ENCODE measurements around the gene TEX51.

Gene TEX51

DNA sequence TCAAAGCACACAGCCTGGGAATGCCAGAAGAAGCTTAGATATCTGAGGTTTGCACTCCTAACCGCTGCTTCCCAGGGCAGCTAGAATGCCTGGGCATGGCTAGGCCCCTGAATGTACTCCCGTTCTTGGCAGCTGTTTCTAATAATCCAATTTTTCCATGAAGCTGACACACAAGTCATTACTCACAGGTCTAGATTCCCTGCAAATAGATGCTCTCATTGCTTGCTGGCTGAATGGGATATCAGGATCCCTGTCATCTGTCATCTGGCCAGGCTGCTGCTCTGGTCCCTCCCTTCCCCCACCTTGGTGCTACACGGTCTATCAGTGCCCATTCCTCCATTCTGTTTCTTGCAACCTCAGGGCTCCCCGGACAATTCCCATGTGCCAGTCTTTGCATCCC is 40.7 kb upstream of the TEX51 start:
- Histone ChIP-seq H3K27me3 (ENCODE audit: control insufficient read depth, insufficient read depth, low read length) (no peaks in the 10 kb centered on the region), H3K27ac (no peak overlapping the region), H3K4me1 (no peaks in the 10 kb centered on the region), H3K4me3 (ENCODE audit: low read depth, low read length) (no peak overlapping the region), H3K9ac (no peak overlapping the region), H3K4me2 (ENCODE audit: low read length) (no peak overlapping the region), H3K79me2 (no peaks in the 10 kb centered on the region), H3K36me3 (ENCODE audit: control insufficient read depth, insufficient read depth, low read length) (no peaks in the 10 kb centered on the region), H2AFZ (no peak overlapping the region), H3K9me3 (ENCODE audit: control insufficient read depth, low read length) (no peaks in the 10 kb centered on the region)
- TF ChIP-seq, protein P1, sequence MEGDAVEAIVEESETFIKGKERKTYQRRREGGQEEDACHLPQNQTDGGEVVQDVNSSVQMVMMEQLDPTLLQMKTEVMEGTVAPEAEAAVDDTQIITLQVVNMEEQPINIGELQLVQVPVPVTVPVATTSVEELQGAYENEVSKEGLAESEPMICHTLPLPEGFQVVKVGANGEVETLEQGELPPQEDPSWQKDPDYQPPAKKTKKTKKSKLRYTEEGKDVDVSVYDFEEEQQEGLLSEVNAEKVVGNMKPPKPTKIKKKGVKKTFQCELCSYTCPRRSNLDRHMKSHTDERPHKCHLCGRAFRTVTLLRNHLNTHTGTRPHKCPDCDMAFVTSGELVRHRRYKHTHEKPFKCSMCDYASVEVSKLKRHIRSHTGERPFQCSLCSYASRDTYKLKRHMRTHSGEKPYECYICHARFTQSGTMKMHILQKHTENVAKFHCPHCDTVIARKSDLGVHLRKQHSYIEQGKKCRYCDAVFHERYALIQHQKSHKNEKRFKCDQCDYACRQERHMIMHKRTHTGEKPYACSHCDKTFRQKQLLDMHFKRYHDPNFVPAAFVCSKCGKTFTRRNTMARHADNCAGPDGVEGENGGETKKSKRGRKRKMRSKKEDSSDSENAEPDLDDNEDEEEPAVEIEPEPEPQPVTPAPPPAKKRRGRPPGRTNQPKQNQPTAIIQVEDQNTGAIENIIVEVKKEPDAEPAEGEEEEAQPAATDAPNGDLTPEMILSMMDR (IDR thresholded peaks at IDR 0.05) = no peak

DNA sequence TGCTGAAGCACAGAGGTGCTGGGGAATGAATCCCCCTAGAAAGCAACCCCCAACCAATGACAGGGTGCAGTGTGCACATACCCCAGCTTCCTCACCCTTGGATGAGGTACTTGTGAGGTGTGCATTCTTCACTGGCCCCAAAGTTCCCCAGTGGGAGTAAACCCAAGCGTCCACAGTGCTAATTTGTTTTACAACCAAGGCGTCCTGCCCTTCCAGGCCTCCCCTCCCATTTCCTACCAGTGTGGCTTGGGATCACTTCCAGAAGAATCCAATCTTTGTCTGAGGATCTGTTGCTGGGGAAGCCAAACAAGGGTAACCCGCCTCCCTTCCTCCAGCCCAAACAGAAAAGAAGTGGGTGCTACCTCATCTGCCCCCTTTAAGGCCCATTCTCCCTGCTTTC is 40.3 kb upstream of the TEX51 start:
- Histone ChIP-seq H3K79me2 (no peaks in the 10 kb centered on the region), H3K9ac (no peak overlapping the region), H3K4me1 (no peaks in the 10 kb centered on the region)

DNA sequence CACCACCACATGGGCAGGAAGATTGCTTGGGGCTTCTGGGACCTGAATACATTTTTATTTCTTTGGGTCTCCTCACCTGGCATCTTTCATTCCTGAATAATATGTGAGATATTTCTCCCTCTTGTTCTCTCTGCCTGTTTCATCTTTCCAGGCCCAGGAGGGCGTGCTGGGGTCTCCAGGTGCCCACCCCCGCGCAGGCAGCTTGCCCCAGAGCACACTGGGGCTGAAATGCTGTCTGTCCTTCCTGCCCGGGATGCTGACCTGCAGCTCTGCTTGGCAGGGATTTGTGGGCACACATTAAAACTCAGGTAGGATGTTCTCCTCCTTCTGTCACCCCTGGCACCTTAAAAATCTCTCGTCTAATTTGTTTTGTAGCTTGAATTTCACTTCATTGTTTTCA is 39.7 kb upstream of the TEX51 start:
- H3K79me2 ChIP-seq = no peaks in the 10 kb centered on the region
- H3K9me3 ChIP-seq (ENCODE audit: control insufficient read depth, low read length) = no peaks in the 10 kb centered on the region
- no peak overlapping the region for H3K27ac ChIP-seq
- no peaks in the 10 kb centered on the region for H3K4me1 ChIP-seq
- no peaks in the 10 kb centered on the region for H3K27me3 ChIP-seq (ENCODE audit: control insufficient read depth, insufficient read depth, low read length)
- H3K9ac ChIP-seq = no peak overlapping the region
- no peak overlapping the region for H3K4me2 ChIP-seq (ENCODE audit: low read length)
- no peak overlapping the region for H3K4me3 ChIP-seq (ENCODE audit: low read depth, low read length)
- TF ChIP-seq, protein P1 (IDR thresholded peaks at IDR 0.05) = no peak
- H3K36me3 ChIP-seq (ENCODE audit: control insufficient read depth, insufficient read depth, low read length) = no peaks in the 10 kb centered on the region
- no peak overlapping the region for H2AFZ ChIP-seq

More for the DNA sequence above, 40.3 kb upstream of the TEX51 start:
- TF ChIP-seq, protein P1 (IDR thresholded peaks at IDR 0.05) = no peak
- Histone ChIP-seq H3K4me3 (ENCODE audit: low read depth, low read length) (no peak overlapping the region), H3K9me3 (ENCODE audit: control insufficient read depth, low read length) (no peaks in the 10 kb centered on the region), H2AFZ (no peak overlapping the region), H3K4me2 (ENCODE audit: low read length) (no peak overlapping the region), H3K36me3 (ENCODE audit: control insufficient read depth, insufficient read depth, low read length) (no peaks in the 10 kb centered on the region), H3K27me3 (ENCODE audit: control insufficient read depth, insufficient read depth, low read length) (no peaks in the 10 kb centered on the region), H3K27ac (no peak overlapping the region)

DNA sequence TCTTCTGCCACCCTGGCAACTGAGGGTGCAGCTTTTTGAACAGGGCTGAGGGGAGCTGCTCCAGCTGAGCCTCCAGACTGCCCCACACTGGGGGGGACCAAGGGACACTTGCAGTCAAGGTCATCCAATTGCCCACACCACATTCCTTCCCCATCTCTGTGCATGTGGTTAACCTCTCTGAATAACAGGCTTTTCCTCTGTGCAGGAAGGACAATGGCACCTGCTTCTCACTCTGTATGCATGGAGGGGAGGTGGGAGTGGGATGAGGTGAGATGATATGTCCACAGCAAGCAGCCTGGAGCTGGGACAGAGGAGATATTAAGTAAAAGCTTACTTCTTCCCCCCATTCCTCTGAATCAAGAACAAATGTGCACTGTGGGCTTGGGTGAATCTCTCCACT is 39.1 kb upstream of the TEX51 start:
- Histone ChIP-seq H3K79me2 (no peaks in the 10 kb centered on the region), H3K9ac (no peak overlapping the region), H3K36me3 (ENCODE audit: control insufficient read depth, insufficient read depth, low read length) (no peaks in the 10 kb centered on the region), H3K27ac (no peak overlapping the region), H3K9me3 (ENCODE audit: control insufficient read depth, low read length) (no peaks in the 10 kb centered on the region), H3K4me1 (no peaks in the 10 kb centered on the region), H2AFZ (no peak overlapping the region), H3K4me3 (ENCODE audit: low read depth, low read length) (no peak overlapping the region), H3K27me3 (ENCODE audit: control insufficient read depth, insufficient read depth, low read length) (no peaks in the 10 kb centered on the region), H3K4me2 (ENCODE audit: low read length) (no peak overlapping the region)
- TF ChIP-seq, protein P1 (IDR thresholded peaks at IDR 0.05) = no peak

DNA sequence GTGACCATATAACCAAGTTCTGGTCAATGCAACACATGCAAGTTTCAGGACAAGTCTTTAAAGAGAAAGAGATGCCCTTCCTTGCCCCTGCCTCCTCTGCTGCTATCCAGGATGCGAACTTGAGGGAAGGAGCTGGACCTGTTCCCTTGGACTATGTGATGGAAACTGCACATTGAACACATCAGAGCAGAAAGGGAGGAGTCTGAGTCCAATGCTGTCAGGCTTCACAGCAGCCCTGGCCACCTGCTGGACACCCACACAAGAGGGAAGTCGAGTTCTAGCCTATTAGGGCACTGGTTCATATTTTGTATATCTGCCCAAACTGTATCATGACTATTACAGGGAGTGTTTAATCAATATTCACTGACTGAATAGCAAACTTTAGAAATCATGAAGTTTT is 38.3 kb upstream of the TEX51 start:
- H2AFZ ChIP-seq = no peak overlapping the region
- no peak overlapping the region for H3K9ac ChIP-seq
- H3K79me2 ChIP-seq = no peaks in the 10 kb centered on the region
- no peaks in the 10 kb centered on the region for H3K27me3 ChIP-seq (ENCODE audit: control insufficient read depth, insufficient read depth, low read length)
- H3K27ac ChIP-seq = no peak overlapping the region
- no peaks in the 10 kb centered on the region for H3K36me3 ChIP-seq (ENCODE audit: control insufficient read depth, insufficient read depth, low read length)
- H3K4me1 ChIP-seq = no peaks in the 10 kb centered on the region
- TF ChIP-seq, protein P1 (IDR thresholded peaks at IDR 0.05) = no peak
- no peak overlapping the region for H3K4me3 ChIP-seq (ENCODE audit: low read depth, low read length)
- no peaks in the 10 kb centered on the region for H3K9me3 ChIP-seq (ENCODE audit: control insufficient read depth, low read length)
- H3K4me2 ChIP-seq (ENCODE audit: low read length) = no peak overlapping the region
